H1 (cell line): Measurements from ENCODE around the gene TM4SF1.
"Not testable (repeated sequence)": the region's sequence is repeated elsewhere in the genome, so short reads cannot be mapped to it uniquely, and the experiment has no call there.

Source experiments
- BRCA1 ChIP-seq: IDR thresholded peaks from 2 replicates; pipeline ENCODE4 v1.6.1; 2012; ENCODE audit warnings: low read depth, low read length, improper control_type of control experiment
- CHD1 ChIP-seq: IDR thresholded peaks from 2 replicates; pipeline ENCODE4 v1.6.1; 2012; ENCODE audit warnings: low read depth, low read length, improper control_type of control experiment
- CHD2 ChIP-seq: IDR thresholded peaks from 2 replicates; pipeline ENCODE4 v1.6.1; 2012; ENCODE audit warnings: low read length, improper control_type of control experiment
- EP300 ChIP-seq, 2 experiments: IDR thresholded peaks; 1 replicate in 1 of 2; 2 replicates in 1 of 2; pipeline ENCODE4 v1.6.1; 2011 to 2012; ENCODE audit warnings: low read depth in 2 of 2, low read length in 2 of 2, mild to moderate bottlenecking in 2 of 2, borderline replicate concordance in 1 of 2, inconsistent platforms in 1 of 2, moderate library complexity in 1 of 2
- GABPA ChIP-seq: IDR thresholded peaks from 2 replicates; pipeline ENCODE4 v1.6.1; 2011; ENCODE audit warnings: mild to moderate bottlenecking, low read length, moderate library complexity, borderline replicate concordance; ENCODE audit not compliant: insufficient read depth
- SP2 ChIP-seq: IDR thresholded peaks from 2 replicates; pipeline ENCODE4 v1.6.1; 2012; ENCODE audit warnings: mild to moderate bottlenecking, low read length, inconsistent platforms
- YY1 ChIP-seq: IDR thresholded peaks from 2 replicates; pipeline ENCODE4 v1.6.1; 2011; ENCODE audit warnings: low read depth, mild to moderate bottlenecking, low read length
- TF ChIP-seq, protein P1 (sequence below), 3 experiments: IDR thresholded peaks; 1 replicate in 2 of 3; 2 replicates in 1 of 3; pipeline versions ENCODE4 v1.5.1 to v1.6.1; 2011; ENCODE audit warnings: low read length in 3 of 3, mild to moderate bottlenecking in 3 of 3, inconsistent platforms in 2 of 3, low read depth in 1 of 3, moderate library complexity in 1 of 3; ENCODE audit not compliant: insufficient read depth in 1 of 3; ENCODE audit errors: control extremely low read depth in 1 of 3

DNA sequence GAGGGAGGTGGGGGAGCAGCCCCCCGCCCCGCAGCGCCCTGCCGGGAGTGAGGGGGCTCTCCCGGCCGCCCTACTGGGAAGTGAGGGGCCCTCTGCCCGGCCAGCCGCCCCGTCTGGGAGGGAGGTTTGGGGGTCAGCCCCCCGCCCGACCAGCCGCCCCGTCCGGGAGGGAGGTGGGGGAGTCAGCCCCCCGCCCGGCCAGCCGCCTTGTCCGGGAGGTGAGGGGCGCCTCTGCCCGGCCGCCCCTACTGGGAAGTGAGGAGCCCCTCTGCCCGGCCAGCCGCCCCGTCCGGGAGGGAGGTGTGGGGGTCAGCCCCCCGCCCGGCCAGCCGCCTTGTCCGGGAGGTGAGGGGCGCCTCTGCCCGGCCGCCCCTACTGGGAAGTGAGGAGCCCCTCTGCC, 2.8 kb upstream of the TM4SF1 start:
- not testable (repeated sequence) for TF ChIP-seq SP2; EP300 (IDR thresholded peaks at IDR 0.05; ENCODE audit: borderline replicate concordance in 1 of 2, low read depth in 2 of 2, low read length in 2 of 2); BRCA1; GABPA; CHD1; CHD2; YY1
- TF ChIP-seq, protein P1, sequence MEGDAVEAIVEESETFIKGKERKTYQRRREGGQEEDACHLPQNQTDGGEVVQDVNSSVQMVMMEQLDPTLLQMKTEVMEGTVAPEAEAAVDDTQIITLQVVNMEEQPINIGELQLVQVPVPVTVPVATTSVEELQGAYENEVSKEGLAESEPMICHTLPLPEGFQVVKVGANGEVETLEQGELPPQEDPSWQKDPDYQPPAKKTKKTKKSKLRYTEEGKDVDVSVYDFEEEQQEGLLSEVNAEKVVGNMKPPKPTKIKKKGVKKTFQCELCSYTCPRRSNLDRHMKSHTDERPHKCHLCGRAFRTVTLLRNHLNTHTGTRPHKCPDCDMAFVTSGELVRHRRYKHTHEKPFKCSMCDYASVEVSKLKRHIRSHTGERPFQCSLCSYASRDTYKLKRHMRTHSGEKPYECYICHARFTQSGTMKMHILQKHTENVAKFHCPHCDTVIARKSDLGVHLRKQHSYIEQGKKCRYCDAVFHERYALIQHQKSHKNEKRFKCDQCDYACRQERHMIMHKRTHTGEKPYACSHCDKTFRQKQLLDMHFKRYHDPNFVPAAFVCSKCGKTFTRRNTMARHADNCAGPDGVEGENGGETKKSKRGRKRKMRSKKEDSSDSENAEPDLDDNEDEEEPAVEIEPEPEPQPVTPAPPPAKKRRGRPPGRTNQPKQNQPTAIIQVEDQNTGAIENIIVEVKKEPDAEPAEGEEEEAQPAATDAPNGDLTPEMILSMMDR (IDR thresholded peaks at IDR 0.05; ENCODE audit: control extremely low read depth in 1 of 3, insufficient read depth in 1 of 3, low read depth in 1 of 3, low read length in 3 of 3): not testable (repeated sequence)
